ENCODE measurements around the gene TPRG1L.

TPRG1L gene

GRCh38 chr1:3603571-3604467 is 21.0 kb upstream of the TPRG1L start:
- no peak for TF ChIP-seq CTCF (IDR thresholded peaks at IDR 0.05; ENCODE audit: low read depth, low read length, missing control alignments)
- no peak for DNase-seq (ENCODE audit: extremely low read depth, low read depth)
- H3K4me3 ChIP-seq (replicated peaks; ENCODE audit: low read depth, low read length), result no peak overlapping the region

DNA sequence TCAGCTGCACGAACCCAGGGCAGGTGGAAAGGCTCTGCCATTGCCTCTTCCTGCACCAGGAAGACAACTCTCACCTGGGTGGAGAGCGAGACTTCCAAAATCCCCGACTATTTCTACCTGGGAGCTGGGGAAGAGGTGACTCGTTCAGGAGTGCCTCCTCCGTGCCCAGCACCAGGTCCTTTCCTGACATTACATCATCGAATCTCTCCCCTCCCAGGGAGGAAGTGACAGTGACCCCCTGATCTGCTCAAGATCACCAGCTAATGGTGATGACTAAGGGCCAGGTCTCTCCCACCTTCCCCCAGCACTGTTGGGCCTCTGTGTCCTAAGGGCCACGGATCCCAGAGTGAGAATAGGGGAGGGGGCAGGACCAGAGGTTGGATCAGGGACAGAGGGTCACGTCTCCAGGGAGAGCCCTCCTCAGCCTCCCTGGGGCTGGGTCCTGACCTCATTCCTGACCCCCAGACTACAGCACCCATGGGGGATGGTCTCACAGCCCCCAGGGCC is 20.3 kb upstream of the TPRG1L start:
- no peak for TF ChIP-seq CTCF (IDR thresholded peaks at IDR 0.05; ENCODE audit: low read depth, low read length, missing control alignments)
- DNase-seq (ENCODE audit: extremely low read depth, low read depth), result no peak
- no peak overlapping the region for H3K4me3 ChIP-seq (replicated peaks; ENCODE audit: low read depth, low read length)

- TF ChIP-seq CTCF (IDR thresholded peaks at IDR 0.05; ENCODE audit: low read depth, low read length, missing control alignments), result no peak
- no peak for DNase-seq (ENCODE audit: extremely low read depth, low read depth)
- no peak overlapping the region for H3K4me3 ChIP-seq (replicated peaks; ENCODE audit: low read depth, low read length)
Measured at GRCh38 chr1:3604997-3605823, 19.6 kb upstream of the TPRG1L start.

GRCh38 chr1:3606779-3607702 is 17.8 kb upstream of the TPRG1L start:
- no peak for DNase-seq (ENCODE audit: extremely low read depth, low read depth)
- H3K4me3 ChIP-seq (replicated peaks; ENCODE audit: low read depth, low read length), result no peak overlapping the region
- no peak for TF ChIP-seq CTCF (IDR thresholded peaks at IDR 0.05; ENCODE audit: low read depth, low read length, missing control alignments)

DNA sequence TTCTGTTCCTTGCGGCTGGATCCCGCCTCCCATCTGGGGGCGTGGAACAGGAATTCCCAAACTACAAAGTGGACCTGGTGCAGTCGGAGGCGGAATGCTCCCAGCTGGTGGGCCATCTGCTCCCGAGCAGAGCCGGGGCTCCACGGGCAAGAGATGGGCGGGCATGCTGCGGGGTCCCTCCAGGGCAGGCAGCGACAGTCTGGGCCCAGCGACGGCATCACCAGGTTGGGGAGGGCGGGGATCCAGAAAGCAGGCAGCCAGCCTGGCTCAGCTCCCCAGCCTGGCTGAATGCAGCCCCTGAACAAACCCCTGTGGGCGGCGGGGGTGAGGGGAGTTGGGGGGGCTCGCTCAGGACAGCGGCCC is 17.1 kb upstream of the TPRG1L start:
- DNase-seq (ENCODE audit: extremely low read depth, low read depth), result no peak
- TF ChIP-seq CTCF (IDR thresholded peaks at IDR 0.05; ENCODE audit: low read depth, low read length, missing control alignments), result no peak
- H3K4me3 ChIP-seq (replicated peaks; ENCODE audit: low read depth, low read length), result no peak overlapping the region

- no peak for DNase-seq (ENCODE audit: extremely low read depth, low read depth)
- H3K4me3 ChIP-seq (replicated peaks; ENCODE audit: low read depth, low read length), result no peak overlapping the region
- no peak for TF ChIP-seq CTCF (IDR thresholded peaks at IDR 0.05; ENCODE audit: low read depth, low read length, missing control alignments)
Measured at GRCh38 chr1:3608154-3608553, 16.7 kb upstream of the TPRG1L start.

Measured in HFF-Myc (cell line).